Right lobe of liver (tissue), 6 donors: ENCODE results near the gene SLC7A5. TPM values are rescaled to one million over a fixed set of nuclear protein-coding genes. Genes with fewer than 3 reads are reported as not detected.
A peak's percentile ranks its signal among the peaks of the same experiment; 100 is the strongest.
"Not testable (repeated sequence)": the region's sequence is repeated elsewhere in the genome, so short reads cannot be mapped to it uniquely, and the experiment has no call there.

Experiments
- ATAC-seq, 4 donors: fragments of 200-7000 bp; cut with Tn5 transposase; one replicate each; pipeline ENCODE4 v1.9.1; 2020; ENCODE audit warnings: mild to moderate bottlenecking in 4 of 4, moderate library complexity in 4 of 4
- DNase-seq, 3 donors: peaks; one replicate each; pipeline ENCODE4 v3.0.0-alpha.2; 2020
- H3K27ac ChIP-seq, 3 donors: fragments of 200-600 bp; one replicate each; pipeline ENCODE4 v1.8.0; 2022
- H3K27me3 ChIP-seq, 2 donors: fragments of 200-600 bp; one replicate each; pipeline ENCODE4 v1.8.0; 2022
- H3K36me3 ChIP-seq, 4 donors: fragments of 200-600 bp; sonication (generic) in 1 of 4; one replicate each; pipeline versions ENCODE4 v1.5.1 to v1.8.0; 2017 to 2022; ENCODE audit warnings: control low read depth in 1 of 4
- H3K4me1 ChIP-seq, 4 donors: fragments of 200-600 bp; sonication (generic) in 1 of 4; one replicate each; pipeline versions ENCODE4 v1.5.1 to v1.8.0; 2017 to 2022; ENCODE audit warnings: control low read depth in 1 of 4
- H3K4me3 ChIP-seq, 3 donors: fragments of 200-600 bp; one replicate each; pipeline ENCODE4 v1.8.0; 2022
- H3K9me3 ChIP-seq, 4 donors: fragments of 200-600 bp; sonication (generic) in 1 of 4; one replicate each; pipeline versions ENCODE4 v1.5.1 to v1.8.0; 2017 to 2022; ENCODE audit warnings: control low read depth in 1 of 4
- CTCF ChIP-seq, 4 donors: fragments of 200-600 bp in 3 of 4; fragments of 450-650 bp in 1 of 4; IDR thresholded peaks; one replicate each; pipeline versions ENCODE4 v1.5.1 to v1.8.0; 2016 to 2022; ENCODE audit warnings: antibody characterized with exemption in 4 of 4, mild to moderate bottlenecking in 2 of 4
- POLR2A ChIP-seq: fragments of 450-650 bp; IDR thresholded peaks from one replicate; pipeline ENCODE4 v1.6.1; 2017; ENCODE audit warnings: antibody characterized with exemption, mild to moderate bottlenecking
- WGBS: methylation state at CpG from one replicate; pipeline ENCODE4 v1.1.6; 2018; ENCODE audit warnings: low coverage, low lambda C conversion rate; ENCODE audit not compliant: insufficient coverage; ENCODE audit errors: missing lambda C conversion rate; 5-methylcytosine and 5-hydroxymethylcytosine counted together
- intact Hi-C, 2 donors: fragments of 100-400 bp; cut with DNase I; formaldehyde crosslinking; loops; one replicate each; pipeline versions ENCODE4 v1.11.2 to v1.14.1; 2022
- total RNA-seq, 6 experiments: library from RNA; depleted of rRNA in 2 of 6; stranded (reverse); fragments of >200 nt in 2 of 6; fragmentation: NEBNext Ultra II Directional in 3 of 6; extraction: Animal tissue kit (Norgen Biotek cat#: 25700) in 3 of 6; gene quantifications; one replicate each; pipeline versions ENCODE4 v1.1.0 to v1.2.4, GENCODE V29; 2016 to 2023
- donor health status: DM: no; HTN: yes; CAD: no.
- donor health status: DM: no; HTN: no; CAD: no.
- donor health status: DM: no; HTN: no; CAD: no.
- donor health status: DM: no; HTN: yes; CAD: no.
- donor health status: DM: no; HTN: yes; CAD: no.

SLC7A5 gene
- total RNA-seq, 6 experiments from 2014 or later, result 7.0 to 16.3 (median 12.4) TPM

GRCh38 chr16:87909203-87909935 lies 40.1 kb upstream of the SLC7A5 start:
- peak; percentile 49 to 62 (median 57) for TF ChIP-seq CTCF (IDR thresholded peaks at IDR 0.05)
- H3K27me3 ChIP-seq, H3K9me3 ChIP-seq, intact Hi-C loops, H3K4me3 ChIP-seq, H3K27ac ChIP-seq, H3K36me3 ChIP-seq, H3K4me1 ChIP-seq: not testable (repeated sequence)
- 82% methylated on average over 10 of the region's 36 CpGs for WGBS
- peak; percentile 38 to 62 (median 50) for ATAC-seq
- DNase-seq, result peak in 1 of 3 donors; percentile 54

- H3K4me1 ChIP-seq, H3K9me3 ChIP-seq, DNase-seq, intact Hi-C loops, H3K27ac ChIP-seq, ATAC-seq, H3K4me3 ChIP-seq, H3K36me3 ChIP-seq, H3K27me3 ChIP-seq: not testable (repeated sequence)
- 93% methylated on average over 11 of the region's 11 CpGs for WGBS
Measured at GRCh38 chr16:87908101-87908500, 38.8 kb upstream of the SLC7A5 start.

- H3K27ac ChIP-seq, intact Hi-C loops, H3K9me3 ChIP-seq, H3K4me3 ChIP-seq, ATAC-seq, H3K27me3 ChIP-seq, H3K4me1 ChIP-seq, DNase-seq: not testable (repeated sequence)
- H3K36me3 ChIP-seq, result peaks cover 0 to 13% (median 0%) of the 10 kb centered on the region in 4 donors
- WGBS, result no CpG with 5 or more reads among the region's 7 CpGs
Measured at GRCh38 chr16:87905521-87905920, 36.2 kb upstream of the SLC7A5 start.

- WGBS, result 40% methylated on average over 1 of the region's 5 CpGs
- H3K27me3 ChIP-seq, ATAC-seq, H3K9me3 ChIP-seq, H3K27ac ChIP-seq, H3K4me1 ChIP-seq, DNase-seq, intact Hi-C loops, H3K4me3 ChIP-seq: not testable (repeated sequence)
- H3K36me3 ChIP-seq, result peaks cover 0 to 18% (median 0%) of the 10 kb centered on the region in 4 donors
Measured at GRCh38 chr16:87904963-87905362, 35.7 kb upstream of the SLC7A5 start.

GRCh38 chr16:87900489-87900888 lies 31.2 kb upstream of the SLC7A5 start:
- ATAC-seq, H3K9me3 ChIP-seq, DNase-seq, H3K27me3 ChIP-seq, H3K27ac ChIP-seq, intact Hi-C loops, H3K4me1 ChIP-seq, H3K4me3 ChIP-seq: not testable (repeated sequence)
- peaks cover 0 to 14% (median 0%) of the 10 kb centered on the region in 4 donors for H3K36me3 ChIP-seq
- WGBS, result 90% methylated on average over 10 of the region's 12 CpGs

- H3K27ac ChIP-seq, result no peak overlapping the region
- no peak overlapping the region for H3K4me3 ChIP-seq
- no peak for ATAC-seq
- DNase-seq, result no peak
- no peak for TF ChIP-seq POLR2A
- no peak for TF ChIP-seq CTCF (IDR thresholded peaks at IDR 0.05)
- intact Hi-C loops, result no loop called here
- no peaks in the 10 kb centered on the region for H3K27me3 ChIP-seq
- 47% methylated on average over 5 of the region's 20 CpGs for WGBS
- H3K4me1 ChIP-seq, result peaks cover 0 to 10% (median 0%) of the 10 kb centered on the region in 4 donors
- no peaks in the 10 kb centered on the region for H3K9me3 ChIP-seq
- H3K36me3 ChIP-seq, result peaks cover 0 to 14% (median 0%) of the 10 kb centered on the region in 4 donors
Measured at GRCh38 chr16:87897521-87898505, 28.5 kb upstream of the SLC7A5 start.

- 82% methylated on average over 4 of the region's 16 CpGs for WGBS
- DNase-seq, H3K4me3 ChIP-seq, H3K4me1 ChIP-seq, H3K27ac ChIP-seq, H3K9me3 ChIP-seq, ATAC-seq, H3K27me3 ChIP-seq, intact Hi-C loops: not testable (repeated sequence)
- H3K36me3 ChIP-seq, result peaks cover 0 to 14% (median 0%) of the 10 kb centered on the region in 4 donors
Measured at GRCh38 chr16:87896924-87897520, 27.7 kb upstream of the SLC7A5 start.

- H3K4me3 ChIP-seq, H3K4me1 ChIP-seq, intact Hi-C loops, H3K9me3 ChIP-seq, H3K27me3 ChIP-seq, DNase-seq, H3K27ac ChIP-seq: not testable (repeated sequence)
- ATAC-seq, result peak in 2 of 4 donors; percentile 9 to 17
- 87% methylated on average over 7 of the region's 17 CpGs for WGBS
- H3K36me3 ChIP-seq, result peaks cover 0 to 12% (median 0%) of the 10 kb centered on the region in 4 donors
Measured at GRCh38 chr16:87896176-87896890, 27.0 kb upstream of the SLC7A5 start.
